GM23338 (cell line): ENCODE results near the gene AHNAK2. TPM values are rescaled to one million over a fixed set of nuclear protein-coding genes. Genes with fewer than 3 reads are reported as not detected.

Experiments used
- ATAC-seq: fragments of 200-7000 bp; cut with Tn5 transposase; 3 replicates; pipeline ENCODE4 v1.9.1; 2020
- DNase-seq: peaks from one replicate; pipeline ENCODE4 v3.0.0-alpha.2; 2015; ENCODE audit warnings: low spot score
- H2AFZ ChIP-seq: fragments of 200-600 bp; sonication (generic); 2 replicates; pipeline ENCODE4 v1.8.0; 2016; ENCODE audit warnings: antibody characterized with exemption, mild to moderate bottlenecking, moderate library complexity
- H3F3A ChIP-seq: fragments of 200-600 bp; sonication (generic); replicated peaks from 2 replicates; pipeline ENCODE4 v1.8.0; 2017; ENCODE audit warnings: antibody characterized with exemption, mixed run types, low read depth
- H3K27ac ChIP-seq: fragments of 200-600 bp; sonication (generic); 2 replicates; pipeline ENCODE4 v1.6.1; 2016; ENCODE audit warnings: low read depth
- H3K27me3 ChIP-seq: fragments of 200-600 bp; sonication (generic); 2 replicates; pipeline ENCODE4 v1.8.0; 2016; ENCODE audit warnings: mild to moderate bottlenecking, mixed run types, moderate library complexity; ENCODE audit not compliant: insufficient read depth
- H3K36me3 ChIP-seq: fragments of 200-600 bp; sonication (generic); 2 replicates; pipeline ENCODE4 v1.8.0; 2016; ENCODE audit warnings: mild to moderate bottlenecking; ENCODE audit not compliant: insufficient read depth
- H3K4me1 ChIP-seq: fragments of 200-600 bp; sonication (generic); 2 replicates; pipeline ENCODE4 v1.8.0; 2016; ENCODE audit warnings: mild to moderate bottlenecking, moderate library complexity; ENCODE audit not compliant: insufficient read depth
- H3K4me2 ChIP-seq: fragments of 200-600 bp; sonication (generic); 2 replicates; pipeline ENCODE4 v1.7.1; 2017; ENCODE audit warnings: mixed run types
- H3K4me3 ChIP-seq: fragments of 200-600 bp; sonication (generic); 2 replicates; pipeline ENCODE4 v1.6.1; 2016; ENCODE audit warnings: mixed run types
- H3K79me2 ChIP-seq: fragments of 200-600 bp; sonication (generic); replicated peaks from 2 replicates; pipeline ENCODE4 v1.8.0; 2017; ENCODE audit warnings: mild to moderate bottlenecking; ENCODE audit not compliant: insufficient read depth
- H3K9me2 ChIP-seq: fragments of 200-600 bp; sonication (generic); 2 replicates; pipeline ENCODE4 v1.8.0; 2017; ENCODE audit not compliant: insufficient read depth
- H4K20me1 ChIP-seq: fragments of 200-600 bp; sonication (generic); replicated peaks from 2 replicates; pipeline ENCODE4 v1.8.0; 2017; ENCODE audit warnings: mild to moderate bottlenecking; ENCODE audit not compliant: insufficient read depth
- H3K27ac Mint-ChIP-seq: 2 replicates; pipeline ENCODE4 v1.8.0; 2020; ENCODE audit warnings: inconsistent platforms, mild to moderate bottlenecking, moderate library complexity, mixed read lengths
- H3K27me3 Mint-ChIP-seq: 3 replicates; pipeline ENCODE4 v1.8.0; 2022; ENCODE audit warnings: low read depth, mild to moderate bottlenecking, moderate library complexity, mixed read lengths, inconsistent platforms; ENCODE audit not compliant: insufficient read depth, poor library complexity
- H3K36me3 Mint-ChIP-seq: 3 replicates; pipeline ENCODE4 v1.8.0; 2021; ENCODE audit warnings: low read depth, mild to moderate bottlenecking, inconsistent platforms, moderate library complexity, mixed read lengths
- H3K4me1 Mint-ChIP-seq: 3 replicates; pipeline ENCODE4 v1.8.0; 2020; ENCODE audit warnings: mild to moderate bottlenecking, inconsistent platforms, mixed read lengths
- H3K4me3 Mint-ChIP-seq: 3 replicates; pipeline ENCODE4 v1.8.0; 2021; ENCODE audit warnings: moderate library complexity, mild to moderate bottlenecking, inconsistent platforms, mixed read lengths
- H3K9me3 Mint-ChIP-seq: 3 replicates; pipeline ENCODE4 v1.8.0; 2020; ENCODE audit warnings: moderate library complexity, mild to moderate bottlenecking, inconsistent platforms, mixed read lengths
- CREB1 ChIP-seq: fragments of 250-450 bp; sonication (Bioruptor Pico); IDR thresholded peaks from 2 replicates; pipeline ENCODE4 v1.5.0; 2020; ENCODE audit warnings: low read depth, mild to moderate bottlenecking, moderate library complexity
- EZH2 ChIP-seq: fragments of 200-600 bp; sonication (generic); IDR thresholded peaks from one replicate; pipeline ENCODE4 v1.8.0; 2017; ENCODE audit warnings: antibody characterized with exemption, mild to moderate bottlenecking, low read depth; ENCODE audit not compliant: unreplicated experiment
- EZH2phosphoT487 ChIP-seq: fragments of 200-600 bp; sonication (generic); IDR thresholded peaks from one replicate; pipeline ENCODE4 v1.8.1; 2018; ENCODE audit warnings: antibody characterized with exemption; ENCODE audit not compliant: unreplicated experiment
- JUNB ChIP-seq: IDR thresholded peaks from one replicate; pipeline ENCODE4 v1.6.1; 2016; ENCODE audit warnings: antibody characterized with exemption; ENCODE audit not compliant: unreplicated experiment
- NANOG ChIP-seq: IDR thresholded peaks from 2 replicates; pipeline ENCODE4 v1.6.1; 2016; ENCODE audit warnings: antibody characterized with exemption, borderline replicate concordance
- POLR2AphosphoS5 ChIP-seq: IDR thresholded peaks from 2 replicates; pipeline ENCODE4 v1.6.1; 2016; ENCODE audit warnings: antibody characterized with exemption, low read depth
- REST ChIP-seq: IDR thresholded peaks from one replicate; pipeline ENCODE4 v1.6.1; 2018; ENCODE audit warnings: antibody characterized with exemption; ENCODE audit not compliant: unreplicated experiment
- STAT1 ChIP-seq: IDR thresholded peaks from one replicate; pipeline ENCODE4 v1.6.1; 2016; ENCODE audit warnings: antibody characterized with exemption; ENCODE audit not compliant: unreplicated experiment
- ZNF114 ChIP-seq: fragments of 250-450 bp; sonication (Bioruptor Pico); IDR thresholded peaks from 2 replicates; pipeline ENCODE4 v1.5.0; 2020; ENCODE audit warnings: mild to moderate bottlenecking, moderate library complexity
- ZNF331 ChIP-seq: fragments of 250-450 bp; sonication (Bioruptor Pico); IDR thresholded peaks from 2 replicates; pipeline ENCODE4 v1.5.0; 2020; ENCODE audit warnings: low read depth, mild to moderate bottlenecking, moderate library complexity
- polyA plus RNA-seq: library from polyadenylated mRNA; unstranded; fragments of >200 nt; fragmentation: Nextera tagmentation; extraction: Ambion mirVana; gene quantifications from 2 replicates; pipeline ENCODE4 v1.2.1, GENCODE V29; 2016
- total RNA-seq: library from RNA; depleted of rRNA; stranded (reverse); fragments of >200 nt; shearing (Covaris generic); gene quantifications from 2 replicates; pipeline ENCODE4 v1.2.3, GENCODE V29; 2014
- TF ChIP-seq, protein P1 (sequence below): IDR thresholded peaks from 2 replicates; pipeline ENCODE4 v1.6.1; 2016; ENCODE audit warnings: antibody characterized with exemption
- TF ChIP-seq, protein P2 (sequence below): fragments of 250-450 bp; sonication (Bioruptor Pico); IDR thresholded peaks from 2 replicates; pipeline ENCODE4 v1.5.0; 2020; ENCODE audit warnings: mild to moderate bottlenecking, moderate library complexity
- TF ChIP-seq, protein P3 (sequence below), 2 experiments: fragments of 200-600 bp in 1 of 2; sonication (generic) in 1 of 2; conservative IDR thresholded peaks; 2 replicates each; pipeline versions ENCODE4 v1.5.1 to v1.6.1; 2016 to 2017; ENCODE audit warnings: antibody characterized with exemption in 2 of 2, low read depth in 2 of 2, mild to moderate bottlenecking in 2 of 2, moderate library complexity in 1 of 2

Gene AHNAK2
- total and polyA plus RNA-seq, 2 experiments from 2014 or later, result 1.1 to 2.6 TPM

DNA sequence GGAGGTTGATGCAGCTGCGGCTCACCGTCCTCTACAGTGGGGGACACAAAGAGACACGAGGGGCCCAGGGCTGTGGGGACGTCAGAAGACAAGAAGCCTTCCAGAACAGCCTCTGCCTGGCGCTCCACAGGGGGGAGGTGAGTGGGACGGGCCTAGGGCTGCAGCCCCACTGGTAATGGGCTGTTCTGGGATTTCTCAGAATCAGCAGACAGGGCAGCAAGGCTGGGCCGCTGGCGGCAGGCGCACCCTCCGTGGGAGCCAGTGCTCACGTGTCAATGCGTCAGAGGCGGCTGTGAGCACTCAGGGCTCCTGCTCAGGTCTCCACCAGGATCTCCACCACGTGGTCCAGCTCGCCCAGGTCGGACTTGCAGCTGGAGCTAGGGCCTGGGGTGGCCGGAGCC is 32.7 kb upstream of the AHNAK2 start:
- Histone ChIP-seq H2AFZ (no peak overlapping the region), H3K27me3 (no peaks in the 10 kb centered on the region), H3F3A (no peaks in the 10 kb centered on the region), H3K79me2 (peaks cover 71% of the 10 kb centered on the region), H3K27ac (no peak overlapping the region), H3K36me3 (peaks cover 13% of the 10 kb centered on the region), H3K4me1 (peaks cover 11% of the 10 kb centered on the region; the same call in 1 of the 2 replicates), H3K4me2 (no peak overlapping the region), H3K4me3 (no peak overlapping the region), H3K9me2 (no peaks in the 10 kb centered on the region), H4K20me1 (peaks cover 47% of the 10 kb centered on the region)
- H3K4me3 Mint-ChIP-seq, result no peak overlapping the region
- no peaks in the 10 kb centered on the region for H3K9me3 Mint-ChIP-seq
- DNase-seq (no peak), ATAC-seq (no peak)
- peaks cover 43% of the 10 kb centered on the region for H3K36me3 Mint-ChIP-seq
- H3K4me1 Mint-ChIP-seq, result peaks cover 28% of the 10 kb centered on the region
- H3K27me3 Mint-ChIP-seq, result peaks cover 11% of the 10 kb centered on the region
- no peak for TF ChIP-seq EZH2phosphoT487
- no peak for TF ChIP-seq NANOG
- TF ChIP-seq, protein P1, sequence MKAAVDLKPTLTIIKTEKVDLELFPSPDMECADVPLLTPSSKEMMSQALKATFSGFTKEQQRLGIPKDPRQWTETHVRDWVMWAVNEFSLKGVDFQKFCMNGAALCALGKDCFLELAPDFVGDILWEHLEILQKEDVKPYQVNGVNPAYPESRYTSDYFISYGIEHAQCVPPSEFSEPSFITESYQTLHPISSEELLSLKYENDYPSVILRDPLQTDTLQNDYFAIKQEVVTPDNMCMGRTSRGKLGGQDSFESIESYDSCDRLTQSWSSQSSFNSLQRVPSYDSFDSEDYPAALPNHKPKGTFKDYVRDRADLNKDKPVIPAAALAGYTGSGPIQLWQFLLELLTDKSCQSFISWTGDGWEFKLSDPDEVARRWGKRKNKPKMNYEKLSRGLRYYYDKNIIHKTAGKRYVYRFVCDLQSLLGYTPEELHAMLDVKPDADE, result no peak
- TF ChIP-seq, protein P2, sequence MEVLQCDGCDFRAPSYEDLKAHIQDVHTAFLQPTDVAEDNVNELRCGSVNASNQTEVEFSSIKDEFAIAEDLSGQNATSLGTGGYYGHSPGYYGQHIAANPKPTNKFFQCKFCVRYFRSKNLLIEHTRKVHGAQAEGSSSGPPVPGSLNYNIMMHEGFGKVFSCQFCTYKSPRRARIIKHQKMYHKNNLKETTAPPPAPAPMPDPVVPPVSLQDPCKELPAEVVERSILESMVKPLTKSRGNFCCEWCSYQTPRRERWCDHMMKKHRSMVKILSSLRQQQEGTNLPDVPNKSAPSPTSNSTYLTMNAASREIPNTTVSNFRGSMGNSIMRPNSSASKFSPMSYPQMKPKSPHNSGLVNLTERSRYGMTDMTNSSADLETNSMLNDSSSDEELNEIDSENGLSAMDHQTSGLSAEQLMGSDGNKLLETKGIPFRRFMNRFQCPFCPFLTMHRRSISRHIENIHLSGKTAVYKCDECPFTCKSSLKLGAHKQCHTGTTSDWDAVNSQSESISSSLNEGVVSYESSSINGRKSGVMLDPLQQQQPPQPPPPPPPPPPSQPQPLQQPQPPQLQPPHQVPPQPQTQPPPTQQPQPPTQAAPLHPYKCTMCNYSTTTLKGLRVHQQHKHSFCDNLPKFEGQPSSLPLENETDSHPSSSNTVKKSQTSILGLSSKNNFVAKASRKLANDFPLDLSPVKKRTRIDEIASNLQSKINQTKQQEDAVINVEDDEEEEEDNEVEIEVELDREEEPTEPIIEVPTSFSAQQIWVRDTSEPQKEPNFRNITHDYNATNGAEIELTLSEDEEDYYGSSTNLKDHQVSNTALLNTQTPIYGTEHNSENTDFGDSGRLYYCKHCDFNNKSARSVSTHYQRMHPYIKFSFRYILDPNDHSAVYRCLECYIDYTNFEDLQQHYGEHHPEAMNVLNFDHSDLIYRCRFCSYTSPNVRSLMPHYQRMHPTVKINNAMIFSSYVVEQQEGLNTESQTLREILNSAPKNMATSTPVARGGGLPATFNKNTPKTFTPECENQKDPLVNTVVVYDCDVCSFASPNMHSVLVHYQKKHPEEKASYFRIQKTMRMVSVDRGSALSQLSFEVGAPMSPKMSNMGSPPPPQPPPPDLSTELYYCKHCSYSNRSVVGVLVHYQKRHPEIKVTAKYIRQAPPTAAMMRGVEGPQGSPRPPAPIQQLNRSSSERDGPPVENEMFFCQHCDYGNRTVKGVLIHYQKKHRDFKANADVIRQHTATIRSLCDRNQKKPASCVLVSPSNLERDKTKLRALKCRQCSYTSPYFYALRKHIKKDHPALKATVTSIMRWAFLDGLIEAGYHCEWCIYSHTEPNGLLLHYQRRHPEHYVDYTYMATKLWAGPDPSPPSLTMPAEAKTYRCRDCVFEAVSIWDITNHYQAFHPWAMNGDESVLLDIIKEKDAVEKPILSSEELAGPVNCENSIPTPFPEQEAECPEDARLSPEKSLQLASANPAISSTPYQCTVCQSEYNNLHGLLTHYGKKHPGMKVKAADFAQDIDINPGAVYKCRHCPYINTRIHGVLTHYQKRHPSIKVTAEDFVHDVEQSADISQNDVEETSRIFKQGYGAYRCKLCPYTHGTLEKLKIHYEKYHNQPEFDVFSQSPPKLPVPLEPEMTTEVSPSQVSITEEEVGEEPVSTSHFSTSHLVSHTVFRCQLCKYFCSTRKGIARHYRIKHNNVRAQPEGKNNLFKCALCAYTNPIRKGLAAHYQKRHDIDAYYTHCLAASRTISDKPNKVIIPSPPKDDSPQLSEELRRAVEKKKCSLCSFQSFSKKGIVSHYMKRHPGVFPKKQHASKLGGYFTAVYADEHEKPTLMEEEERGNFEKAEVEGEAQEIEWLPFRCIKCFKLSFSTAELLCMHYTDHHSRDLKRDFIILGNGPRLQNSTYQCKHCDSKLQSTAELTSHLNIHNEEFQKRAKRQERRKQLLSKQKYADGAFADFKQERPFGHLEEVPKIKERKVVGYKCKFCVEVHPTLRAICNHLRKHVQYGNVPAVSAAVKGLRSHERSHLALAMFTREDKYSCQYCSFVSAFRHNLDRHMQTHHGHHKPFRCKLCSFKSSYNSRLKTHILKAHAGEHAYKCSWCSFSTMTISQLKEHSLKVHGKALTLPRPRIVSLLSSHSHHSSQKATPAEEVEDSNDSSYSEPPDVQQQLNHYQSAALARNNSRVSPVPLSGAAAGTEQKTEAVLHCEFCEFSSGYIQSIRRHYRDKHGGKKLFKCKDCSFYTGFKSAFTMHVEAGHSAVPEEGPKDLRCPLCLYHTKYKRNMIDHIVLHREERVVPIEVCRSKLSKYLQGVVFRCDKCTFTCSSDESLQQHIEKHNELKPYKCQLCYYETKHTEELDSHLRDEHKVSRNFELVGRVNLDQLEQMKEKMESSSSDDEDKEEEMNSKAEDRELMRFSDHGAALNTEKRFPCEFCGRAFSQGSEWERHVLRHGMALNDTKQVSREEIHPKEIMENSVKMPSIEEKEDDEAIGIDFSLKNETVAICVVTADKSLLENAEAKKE, result no peak
- TF ChIP-seq STAT1, result no peak
- TF ChIP-seq, protein P3, sequence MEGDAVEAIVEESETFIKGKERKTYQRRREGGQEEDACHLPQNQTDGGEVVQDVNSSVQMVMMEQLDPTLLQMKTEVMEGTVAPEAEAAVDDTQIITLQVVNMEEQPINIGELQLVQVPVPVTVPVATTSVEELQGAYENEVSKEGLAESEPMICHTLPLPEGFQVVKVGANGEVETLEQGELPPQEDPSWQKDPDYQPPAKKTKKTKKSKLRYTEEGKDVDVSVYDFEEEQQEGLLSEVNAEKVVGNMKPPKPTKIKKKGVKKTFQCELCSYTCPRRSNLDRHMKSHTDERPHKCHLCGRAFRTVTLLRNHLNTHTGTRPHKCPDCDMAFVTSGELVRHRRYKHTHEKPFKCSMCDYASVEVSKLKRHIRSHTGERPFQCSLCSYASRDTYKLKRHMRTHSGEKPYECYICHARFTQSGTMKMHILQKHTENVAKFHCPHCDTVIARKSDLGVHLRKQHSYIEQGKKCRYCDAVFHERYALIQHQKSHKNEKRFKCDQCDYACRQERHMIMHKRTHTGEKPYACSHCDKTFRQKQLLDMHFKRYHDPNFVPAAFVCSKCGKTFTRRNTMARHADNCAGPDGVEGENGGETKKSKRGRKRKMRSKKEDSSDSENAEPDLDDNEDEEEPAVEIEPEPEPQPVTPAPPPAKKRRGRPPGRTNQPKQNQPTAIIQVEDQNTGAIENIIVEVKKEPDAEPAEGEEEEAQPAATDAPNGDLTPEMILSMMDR (conservative IDR thresholded peaks at IDR 0.05; ENCODE audit: low read depth in 2 of 2), result no peak
- no peak for TF ChIP-seq ZNF114 (CRISPR knock-in tag)
- TF ChIP-seq JUNB, result no peak
- no peak for TF ChIP-seq EZH2
- no peak for TF ChIP-seq REST
- no peak for TF ChIP-seq POLR2AphosphoS5
- no peak for TF ChIP-seq CREB1 (CRISPR knock-in tag)
- no peak for TF ChIP-seq ZNF331 (CRISPR knock-in tag)
- no peak overlapping the region for H3K27ac Mint-ChIP-seq
